ACHN (cell line): Measurements from ENCODE around the gene PLEKHN1.
A peak's percentile ranks its signal among the peaks of the same experiment; 100 is the strongest.
"Not testable (repeated sequence)": the region's sequence is repeated elsewhere in the genome, so short reads cannot be mapped to it uniquely, and the experiment has no call there.

Experiments used
- DNase-seq: peaks from one replicate; pipeline ENCODE4 v3.0.0-alpha.2; 2015
- in situ Hi-C: cut with HindIII; loops from 2 replicates; pipeline ENCODE4 v1.10.0; 2017; ENCODE audit warnings: low sequenced_read_pairs, low pct_ligation_motif_present, low pct_unique_long_range_greater_than_20kb

Gene PLEKHN1

DNA sequence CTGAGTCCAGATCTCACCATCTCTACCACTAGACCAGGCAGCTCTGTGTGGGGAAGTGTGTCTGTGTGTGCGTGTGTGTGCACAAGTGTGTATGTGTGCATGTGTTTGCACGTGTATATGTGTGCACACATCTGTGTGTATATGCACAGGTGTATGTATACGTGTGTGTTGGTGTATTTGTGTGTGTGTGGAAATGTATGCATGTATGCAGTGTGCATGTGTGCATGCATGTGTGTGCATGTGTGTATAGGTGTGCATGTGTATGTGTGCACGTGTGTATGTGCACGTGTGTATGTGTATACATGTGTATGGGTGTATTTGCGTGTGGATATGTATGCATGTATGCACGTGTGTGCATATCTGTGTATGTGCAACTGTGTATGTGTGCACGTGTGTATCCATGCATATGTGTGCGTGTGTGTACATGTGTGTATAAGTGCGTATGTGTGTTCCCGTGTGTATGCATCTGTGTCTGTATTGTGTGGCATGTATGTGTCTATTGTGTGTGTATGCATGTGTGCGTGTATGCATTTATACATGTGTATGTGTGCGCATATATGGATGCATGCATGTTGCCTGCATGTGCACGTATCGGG, 3.1 kb downstream of the PLEKHN1 start:
- in situ Hi-C loops: no loop called here
- DNase-seq: no peak

GRCh38 chr1:970242-970972, 4.1 kb downstream of the PLEKHN1 start:
- DNase-seq: no peak
- in situ Hi-C loops: no loop called here

DNA sequence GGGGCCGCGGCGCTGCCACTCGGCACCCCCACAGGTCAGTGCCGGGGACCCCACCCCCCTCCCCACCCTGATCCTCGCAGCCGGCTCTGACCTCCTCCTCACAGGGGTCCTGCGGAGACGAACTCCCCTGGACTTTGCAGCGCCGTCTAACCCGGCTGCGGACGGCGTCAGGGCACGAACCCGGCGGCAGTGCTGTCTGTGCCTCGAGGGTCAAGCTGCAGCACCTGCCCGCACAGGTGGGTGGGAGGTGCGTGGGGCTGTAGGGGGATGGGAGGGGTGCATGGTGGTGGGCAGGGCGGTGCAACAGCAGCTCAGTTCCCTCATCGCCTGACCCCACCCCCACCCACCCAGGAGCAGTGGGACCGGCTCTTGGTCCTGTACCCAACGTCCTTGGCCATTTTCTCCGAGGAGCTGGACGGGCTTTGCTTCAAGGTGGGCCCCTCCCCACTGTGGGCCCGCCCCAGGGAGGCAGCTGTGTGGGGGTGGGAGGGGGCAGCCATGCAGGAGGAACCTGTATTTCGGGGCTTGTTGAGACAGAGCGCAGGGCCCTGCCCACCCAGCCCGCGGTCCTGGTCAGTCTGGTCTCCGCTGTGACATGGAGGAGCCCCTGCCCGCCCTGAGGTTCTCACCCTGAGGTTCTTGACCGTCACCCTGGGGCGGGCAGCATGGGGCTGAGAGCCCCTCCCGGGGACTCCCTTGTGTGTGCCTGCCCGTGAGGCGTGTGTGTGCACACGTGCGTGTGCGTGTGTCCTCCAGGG, 4.9 kb downstream of the PLEKHN1 start:
- DNase-seq: no peak
- in situ Hi-C loops: no loop called here

DNA sequence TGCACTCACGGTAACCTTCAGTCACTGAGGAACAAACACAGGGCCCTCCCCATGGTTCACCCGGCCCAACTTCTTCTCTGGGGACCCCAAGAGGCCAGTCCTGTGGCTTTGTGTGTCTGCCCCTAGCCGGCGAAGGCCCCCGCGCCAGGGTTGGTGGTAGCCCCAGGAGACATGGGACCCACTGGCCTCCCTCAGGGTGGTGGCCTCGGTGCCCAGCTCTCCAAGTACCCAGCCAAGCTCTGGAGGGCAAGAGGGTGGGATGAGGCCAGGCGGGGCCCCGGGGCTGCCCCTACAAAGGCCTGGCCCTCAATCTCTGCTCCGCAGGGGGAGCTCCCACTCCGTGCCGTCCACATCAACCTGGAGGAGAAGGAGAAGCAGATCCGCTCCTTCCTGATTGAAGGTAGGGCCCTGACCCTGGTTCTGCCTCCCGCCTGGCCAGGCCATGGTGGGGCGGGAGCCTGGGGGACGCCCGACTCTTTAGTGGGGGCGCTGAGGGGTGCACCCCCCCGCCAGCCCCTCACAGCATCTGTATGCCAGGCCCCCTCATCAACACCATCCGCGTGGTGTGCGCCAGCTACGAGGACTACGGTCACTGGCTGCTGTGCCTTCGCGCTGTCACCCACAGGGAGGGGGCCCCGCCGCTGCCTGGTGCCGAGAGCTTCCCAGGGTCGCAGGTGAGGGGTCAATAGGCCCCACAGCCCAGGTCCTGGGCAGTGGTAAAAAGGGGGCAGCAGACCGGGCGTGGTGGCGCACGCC, 5.6 kb downstream of the PLEKHN1 start:
- DNase-seq: no peak
- in situ Hi-C loops: no loop called here

GRCh38 chr1:972726-973458, 6.6 kb downstream of the PLEKHN1 start:
- in situ Hi-C loops: no loop called here
- no peak for DNase-seq

DNA sequence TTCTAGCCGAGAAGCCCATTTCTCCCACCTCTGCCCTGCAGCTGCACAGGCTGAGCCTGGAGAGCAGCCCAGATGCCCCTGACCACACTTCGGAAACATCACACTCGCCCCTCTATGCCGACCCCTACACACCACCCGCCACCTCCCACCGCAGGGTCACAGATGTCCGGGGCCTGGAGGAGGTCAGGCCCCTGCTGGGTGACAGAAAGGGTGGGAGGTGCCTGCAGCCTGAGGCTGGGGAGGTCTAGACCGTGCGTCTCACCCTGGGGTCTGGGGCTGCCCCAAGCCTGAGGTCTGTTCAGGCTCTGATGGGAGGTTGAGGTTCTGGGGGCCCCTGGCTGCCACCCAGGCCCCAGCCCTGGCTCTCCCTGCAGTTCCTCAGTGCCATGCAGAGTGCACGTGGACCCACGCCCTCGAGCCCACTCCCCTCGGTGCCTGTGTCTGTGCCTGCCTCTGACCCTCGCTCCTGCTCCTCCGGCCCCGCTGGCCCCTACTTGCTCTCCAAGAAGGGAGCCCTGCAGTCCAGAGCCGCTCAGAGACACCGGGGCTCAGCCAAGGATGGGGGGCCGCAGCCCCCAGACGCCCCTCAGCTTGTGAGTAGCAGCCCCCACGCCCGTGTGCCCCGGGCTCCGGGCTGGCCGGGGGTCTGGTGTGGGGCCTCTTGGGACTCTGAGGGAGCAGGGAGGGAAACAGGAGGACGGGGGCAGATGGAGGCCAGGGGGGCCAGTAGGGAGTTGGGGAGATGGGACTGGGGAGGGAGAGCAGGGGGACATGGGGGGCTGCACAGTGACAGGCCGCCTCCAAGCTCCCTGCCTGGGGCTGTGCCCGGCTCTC, 7.4 kb downstream of the PLEKHN1 start:
- in situ Hi-C loops: no loop called here
- DNase-seq: no peak

- in situ Hi-C loops: no loop called here
- DNase-seq: no peak
These were observed 8.0 kb downstream of the PLEKHN1 start for GRCh38 chr1:974293-974640.

DNA sequence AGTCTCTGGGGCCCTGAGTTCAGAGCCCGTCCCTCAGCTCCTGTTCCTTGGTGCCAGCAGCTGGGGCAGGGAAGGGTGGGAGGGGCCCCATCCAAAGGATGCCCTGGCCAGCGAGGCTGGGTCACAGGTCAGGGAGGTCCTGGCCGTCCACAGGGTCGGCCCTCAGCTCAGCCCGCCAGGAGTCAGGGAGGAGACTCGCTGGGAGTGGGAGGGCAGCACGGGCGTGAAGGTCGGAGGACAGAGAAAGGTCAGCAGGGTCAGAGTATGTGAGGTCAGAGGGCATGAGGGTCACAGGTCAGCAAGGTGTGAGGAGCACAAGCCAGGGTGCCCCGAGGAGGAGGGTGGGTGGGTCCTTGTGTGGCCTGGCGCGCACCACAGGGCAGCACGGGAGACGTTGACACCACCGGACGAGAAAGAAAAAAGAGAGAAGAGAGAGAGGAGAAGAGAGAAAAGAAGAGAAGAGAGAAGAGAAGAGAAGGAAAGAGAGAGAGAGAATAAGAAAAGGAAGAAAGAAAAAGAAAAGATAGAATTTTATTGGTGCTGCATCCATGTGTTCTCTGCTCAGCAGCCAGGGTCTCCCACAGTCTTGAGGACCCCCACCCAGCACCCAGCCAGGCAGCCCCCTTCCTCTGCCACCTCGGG, 8.5 kb downstream of the PLEKHN1 start:
- DNase-seq: no peak
- in situ Hi-C loops: no loop called here

DNA sequence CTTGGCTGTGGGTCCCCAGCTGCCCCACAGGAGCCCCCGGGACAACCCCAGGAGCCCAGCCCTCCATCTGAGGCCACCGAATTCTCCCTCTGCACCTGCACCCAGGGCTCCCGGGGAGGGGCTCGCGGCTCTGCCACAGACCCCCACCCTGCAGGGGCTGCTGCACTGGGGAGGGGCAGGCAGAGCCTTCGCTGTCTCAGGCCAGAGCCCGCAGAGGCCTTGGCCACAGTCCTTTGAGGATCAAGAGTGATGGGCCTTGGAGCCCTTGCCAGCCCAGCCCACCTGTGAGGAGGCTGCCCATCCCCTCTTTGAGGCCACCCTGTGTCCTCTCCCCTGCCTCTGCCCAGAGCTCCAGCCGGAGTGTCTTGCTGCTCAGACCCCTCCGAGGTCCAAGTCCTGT, 9.1 kb downstream of the PLEKHN1 start:
- in situ Hi-C loops: no loop called here
- no peak for DNase-seq

DNA sequence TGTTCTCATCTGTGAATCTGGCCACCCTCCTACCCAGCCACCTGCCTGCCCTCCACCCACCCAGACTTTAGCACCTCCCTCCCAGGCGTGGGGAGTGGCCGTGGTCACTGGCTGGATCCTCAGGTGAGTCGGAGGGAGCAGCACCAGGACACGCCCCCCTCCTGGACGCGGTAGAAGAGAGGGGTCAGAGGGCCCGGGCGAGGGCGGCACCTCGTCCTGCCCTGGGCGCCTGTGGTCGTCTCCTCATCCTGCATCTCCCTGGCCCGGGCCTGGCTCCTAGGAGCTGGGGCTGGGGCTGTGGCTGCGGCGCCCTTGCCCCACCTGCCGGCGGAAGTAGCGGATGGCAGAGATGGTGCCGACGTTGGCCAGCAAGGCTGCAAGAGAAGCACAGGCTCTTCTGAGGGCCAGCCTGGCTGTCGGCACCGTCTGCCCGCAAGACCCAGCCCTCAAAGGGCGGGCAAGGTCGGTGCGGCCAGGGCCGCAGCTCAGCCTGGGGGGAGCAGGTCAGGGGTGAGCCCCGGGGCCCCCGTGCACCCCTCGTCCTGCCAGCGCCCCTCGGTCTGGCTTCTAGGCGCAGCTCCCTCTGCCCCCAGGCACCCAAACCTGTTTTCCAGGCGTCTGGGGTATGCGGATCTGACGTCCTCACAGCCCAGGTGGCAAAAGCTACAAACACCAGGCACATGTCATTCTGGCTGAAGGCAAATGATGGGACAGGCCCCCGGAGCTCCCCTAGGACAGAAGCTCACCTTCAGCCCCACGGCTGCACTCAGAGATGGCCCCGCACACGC, 9.8 kb downstream of the PLEKHN1 start:
- in situ Hi-C loops: no loop called here
- DNase-seq: peak; percentile 84

GRCh38 chr1:976791-977190, 10.5 kb downstream of the PLEKHN1 start:
- DNase-seq, in situ Hi-C loops: not testable (repeated sequence)

GRCh38 chr1:978069-978834, 12.0 kb downstream of the PLEKHN1 start:
- in situ Hi-C loops: no loop called here
- DNase-seq: no peak

DNA sequence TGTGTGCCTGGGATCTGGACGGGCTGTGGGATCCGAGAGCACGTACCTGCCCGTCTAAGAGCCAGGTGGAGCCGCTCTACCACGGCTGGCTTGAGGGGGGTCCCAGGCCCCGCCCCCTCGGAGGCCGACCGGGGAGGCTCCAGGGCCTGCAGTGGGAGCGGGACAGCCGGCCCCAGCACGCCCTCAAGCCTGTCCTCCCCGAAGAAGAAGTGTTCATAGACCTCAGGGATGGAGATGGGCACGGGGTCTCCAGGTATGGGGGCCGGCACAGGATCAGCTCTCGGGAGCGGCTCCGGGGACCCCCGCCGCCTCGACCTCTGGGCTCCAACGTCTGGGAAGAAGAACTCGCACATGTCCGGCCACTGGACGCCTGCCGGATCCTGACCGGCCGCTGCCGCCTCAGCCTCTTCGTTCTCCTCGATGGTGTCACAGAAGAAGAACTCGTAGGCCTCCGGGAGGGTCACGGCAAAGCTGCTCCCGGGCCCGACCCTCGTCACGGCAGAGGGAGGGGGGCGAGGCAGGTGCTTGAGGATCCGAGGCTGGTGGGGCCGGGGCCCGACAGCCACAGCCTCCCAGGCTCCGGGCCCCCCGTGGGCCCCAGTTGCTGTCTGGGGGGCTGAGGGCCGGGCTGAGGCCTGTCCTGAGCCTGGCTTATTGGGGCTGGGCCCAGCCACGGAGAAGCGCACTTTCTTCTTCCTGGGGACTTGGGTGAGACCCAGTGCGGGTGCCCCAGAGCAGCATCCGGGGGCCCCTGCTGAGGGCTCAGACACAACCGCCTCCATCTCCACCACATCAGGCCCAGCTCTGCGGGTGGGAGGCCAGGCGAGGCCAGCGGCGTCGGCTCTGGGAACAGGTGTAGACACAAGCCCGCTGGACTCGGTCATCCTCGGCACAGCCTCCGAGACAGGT, 12.8 kb downstream of the PLEKHN1 start:
- no peak for DNase-seq
- in situ Hi-C loops: no loop called here

DNA sequence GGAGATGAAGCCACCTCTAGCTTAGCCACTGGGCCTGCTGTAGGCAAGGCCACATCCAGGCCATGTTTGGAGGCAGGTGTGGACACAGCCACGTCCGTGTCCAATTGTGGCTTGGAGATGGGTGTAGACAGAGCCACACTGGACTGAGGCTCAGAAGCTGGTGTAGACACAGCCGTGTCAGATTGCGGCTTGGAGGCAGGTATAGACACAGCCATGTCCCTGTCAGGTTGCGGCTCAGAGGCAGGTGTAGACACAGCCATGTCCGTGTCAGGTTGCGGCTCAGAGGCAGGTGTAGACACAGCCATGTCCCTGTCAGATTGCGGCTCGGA, 13.4 kb downstream of the PLEKHN1 start:
- in situ Hi-C loops: no loop called here
- no peak for DNase-seq

- no peak for DNase-seq
- in situ Hi-C loops: no loop called here
These were observed 13.9 kb downstream of the PLEKHN1 start for GRCh38 chr1:980137-980571.
